Measurements from ENCODE around the gene ADAM19.

The ADAM19 gene

GRCh38 chr5:157581901-157582300, 6.3 kb upstream of the ADAM19 start:
- Mint-ChIP-seq H3K27me3 (ENCODE audit: low read depth, poor library complexity) (peaks cover 14% of the 10 kb centered on the region), H3K36me3 (ENCODE audit: low read depth) (no peaks in the 10 kb centered on the region), H3K4me3 (no peak overlapping the region), H3K4me1 (no peaks in the 10 kb centered on the region), H3K27ac (no peak overlapping the region), H3K9me3 (no peaks in the 10 kb centered on the region)
- no peak for DNase-seq
- no peak for TF ChIP-seq CTCF (IDR thresholded peaks at IDR 0.05)

- Mint-ChIP-seq H3K4me3 (no peak overlapping the region), H3K4me1 (peaks cover 22% of the 10 kb centered on the region), H3K36me3 (ENCODE audit: low read depth) (no peaks in the 10 kb centered on the region), H3K27me3 (ENCODE audit: low read depth, poor library complexity) (peaks cover 34% of the 10 kb centered on the region), H3K9me3 (no peaks in the 10 kb centered on the region), H3K27ac (no peak overlapping the region)
- TF ChIP-seq CTCF (IDR thresholded peaks at IDR 0.05): no peak
- no peak for DNase-seq
These were observed 2.7 kb upstream of the ADAM19 start for GRCh38 chr5:157578079-157578780.

GRCh38 chr5:157576678-157577077, 1.1 kb upstream of the ADAM19 start:
- Mint-ChIP-seq H3K4me1 (peaks cover 24% of the 10 kb centered on the region), H3K27ac (no peak overlapping the region), H3K36me3 (ENCODE audit: low read depth) (no peaks in the 10 kb centered on the region), H3K9me3 (no peaks in the 10 kb centered on the region), H3K4me3 (peak overlapping the region; percentile 47), H3K27me3 (ENCODE audit: low read depth, poor library complexity) (peaks cover 34% of the 10 kb centered on the region)
- no peak for DNase-seq
- TF ChIP-seq CTCF (IDR thresholded peaks at IDR 0.05): no peak

GRCh38 chr5:157574456-157575380, 857 bp downstream of the ADAM19 start:
- H3K27me3 Mint-ChIP-seq (ENCODE audit: low read depth, poor library complexity): peaks cover 28% of the 10 kb centered on the region
- H3K4me1 Mint-ChIP-seq: peaks cover 33% of the 10 kb centered on the region
- peak; percentile 45 for DNase-seq
- no peak overlapping the region for H3K27ac Mint-ChIP-seq
- H3K36me3 Mint-ChIP-seq (ENCODE audit: low read depth): peaks cover 3% of the 10 kb centered on the region
- H3K9me3 Mint-ChIP-seq: no peaks in the 10 kb centered on the region
- no peak for TF ChIP-seq CTCF (IDR thresholded peaks at IDR 0.05)
- H3K4me3 Mint-ChIP-seq: peak overlapping the region; percentile 99

GRCh38 chr5:157571357-157571827, 4.2 kb downstream of the ADAM19 start:
- Mint-ChIP-seq H3K4me1 (peaks cover 32% of the 10 kb centered on the region), H3K9me3 (no peaks in the 10 kb centered on the region), H3K4me3 (peak overlapping the region; percentile 9), H3K36me3 (ENCODE audit: low read depth) (peaks cover 23% of the 10 kb centered on the region), H3K27ac (no peak overlapping the region), H3K27me3 (ENCODE audit: low read depth, poor library complexity) (peaks cover 14% of the 10 kb centered on the region)
- no peak for DNase-seq
- TF ChIP-seq CTCF (IDR thresholded peaks at IDR 0.05): no peak
